HG03565 (cell line): ENCODE results near the gene AKR1C1.
"Not testable (repeated sequence)": the region's sequence is repeated elsewhere in the genome, so short reads cannot be mapped to it uniquely, and the experiment has no call there.

Source experiments
- ATAC-seq: cut with Tn5 transposase; IDR thresholded peaks from one replicate; pipeline ENCODE4 v1.9.1; 2021; ENCODE audit warnings: mild to moderate bottlenecking, moderate library complexity; ENCODE audit not compliant: unreplicated experiment

The AKR1C1 gene

GRCh38 chr10:4962876-4963814 is at the start of gene AKR1C1:
AKR1C1 (plus strand) TSS chr10:4963415; CDS start chr10:4963445, 30 bp downstream.
- not testable (repeated sequence) for ATAC-seq

GRCh38 chr10:4914213-4914850 is 48.9 kb upstream of the AKR1C1 start:
- no peak for ATAC-seq

DNA sequence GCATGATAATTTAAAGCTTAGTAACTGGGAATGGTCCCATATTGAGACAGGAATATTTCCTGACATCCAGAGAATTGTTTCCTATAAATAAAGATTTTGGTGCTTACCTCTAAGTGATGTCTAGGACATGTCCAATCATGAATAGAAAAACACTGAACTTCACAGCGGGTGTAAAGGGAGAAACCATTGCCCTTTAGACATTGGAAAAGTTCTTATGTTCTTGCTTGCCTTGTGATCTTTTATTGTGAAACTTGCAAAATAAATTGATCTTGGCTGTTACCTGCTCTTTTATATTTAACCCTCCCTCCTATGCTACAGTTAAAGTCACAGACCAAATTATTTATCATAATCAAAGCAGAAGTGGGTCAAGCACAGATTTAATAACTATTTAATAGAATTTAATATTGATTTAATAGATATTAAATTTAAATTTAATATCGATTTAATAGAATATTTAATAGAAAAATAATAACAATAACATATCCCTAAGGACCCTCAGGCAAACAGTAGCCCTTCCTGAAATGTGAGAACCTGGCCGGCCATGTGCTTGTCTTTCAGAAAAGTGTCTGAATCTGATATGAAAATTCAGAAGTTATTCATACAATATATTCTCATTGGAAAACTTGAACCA is 47.0 kb upstream of the AKR1C1 start:
- no peak for ATAC-seq

- ATAC-seq = no peak
Measured at GRCh38 chr10:4918236-4918635, 45.0 kb upstream of the AKR1C1 start.

DNA sequence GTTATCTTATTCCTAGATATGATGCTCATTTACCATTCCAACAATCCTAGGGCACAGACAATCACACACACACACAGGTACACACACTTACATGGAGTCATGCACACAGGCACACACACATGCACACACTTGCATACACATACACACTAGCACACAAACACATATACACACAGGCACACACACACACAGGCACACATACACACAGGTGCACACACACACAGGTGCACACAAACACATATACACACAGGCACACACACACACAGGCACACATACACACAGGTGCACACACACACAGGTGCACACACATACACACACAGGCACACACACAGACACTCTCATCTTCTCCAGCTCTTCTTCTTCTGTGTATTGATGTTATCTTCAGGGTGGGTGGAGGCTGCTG is 38.7 kb upstream of the AKR1C1 start:
- not testable (repeated sequence) for ATAC-seq

GRCh38 chr10:4926400-4926799 is 36.8 kb upstream of the AKR1C1 start:
- ATAC-seq = no peak

DNA sequence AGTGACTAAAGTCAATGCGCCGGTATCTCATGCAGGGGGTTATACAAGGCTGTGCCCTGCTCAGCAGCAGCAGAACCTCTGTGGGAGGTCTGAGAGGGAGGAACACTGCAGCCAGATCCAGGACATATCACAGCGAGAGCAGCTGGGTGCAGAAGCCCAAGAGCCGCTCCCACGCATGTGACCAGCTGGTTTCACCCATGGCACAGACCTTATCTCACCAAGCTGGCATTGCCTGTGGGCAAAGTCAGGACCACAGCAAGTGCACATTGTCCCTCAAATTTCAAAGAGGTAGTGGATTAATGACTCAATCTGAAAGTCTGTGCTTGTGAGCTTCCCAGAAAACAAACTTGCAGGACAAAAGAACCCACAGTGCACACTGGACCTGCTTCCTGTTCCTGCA is 31.6 kb upstream of the AKR1C1 start:
- no peak for ATAC-seq

GRCh38 chr10:4934391-4934987 is 28.7 kb upstream of the AKR1C1 start:
- no peak for ATAC-seq

DNA sequence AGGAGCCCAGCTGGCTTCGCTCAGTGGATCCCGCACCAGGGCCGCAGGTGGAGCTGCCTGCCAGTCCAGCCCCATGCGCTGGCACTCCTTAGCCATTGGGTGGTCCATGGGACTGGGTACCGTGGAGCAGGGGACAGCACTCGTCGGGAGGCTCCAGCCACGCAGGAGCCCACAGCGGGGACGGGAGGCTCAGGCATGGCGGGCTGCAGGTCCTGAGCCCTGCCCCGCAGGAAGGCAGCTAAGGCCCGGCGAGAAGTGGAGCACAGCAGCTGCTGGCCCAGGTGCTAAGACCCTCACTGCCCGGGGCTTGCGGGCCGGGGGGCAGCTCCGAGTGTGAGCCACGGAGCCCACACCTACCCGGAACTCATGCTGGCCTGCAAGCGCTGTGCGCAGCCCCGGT is 25.9 kb upstream of the AKR1C1 start:
- no peak for ATAC-seq

DNA sequence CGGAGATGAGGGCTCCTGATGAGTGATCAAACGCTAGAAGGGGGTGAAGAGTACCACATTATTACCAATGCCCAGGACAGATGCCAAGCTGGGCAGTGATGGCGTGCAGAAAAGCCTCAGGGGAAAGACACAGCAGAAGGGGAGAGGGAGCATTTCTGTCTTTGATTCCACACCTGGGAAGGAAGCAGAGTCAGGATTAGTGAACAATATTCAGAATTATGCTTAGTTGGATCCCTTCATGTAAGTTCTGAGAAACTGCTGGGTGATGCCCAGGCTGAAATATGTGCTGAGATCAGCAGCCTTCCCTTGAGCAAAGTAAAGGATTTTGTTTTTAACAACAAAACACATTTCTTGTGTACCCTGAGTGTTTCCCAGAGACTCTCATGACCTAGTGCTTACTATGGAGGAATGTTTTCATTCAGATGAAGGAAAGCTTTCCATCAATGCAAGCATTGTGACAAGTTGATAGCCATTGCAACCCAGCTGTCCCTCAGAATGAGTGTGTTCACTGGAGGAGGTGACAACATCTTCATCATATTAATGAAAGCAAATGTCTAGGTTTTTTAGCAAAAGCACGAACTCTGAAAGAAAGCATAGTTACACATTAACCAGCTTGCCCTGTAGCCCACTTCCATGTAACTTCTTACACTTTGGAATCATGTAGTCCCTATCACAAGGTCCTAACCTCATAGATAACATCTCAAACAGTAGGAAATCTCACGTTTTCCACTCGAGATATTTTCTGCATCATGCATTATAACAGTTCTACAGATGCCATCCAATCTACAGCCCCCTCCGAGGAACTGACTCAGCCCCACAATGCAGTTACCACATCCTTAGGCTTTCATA is 23.8 kb upstream of the AKR1C1 start:
- no peak for ATAC-seq

- not testable (repeated sequence) for ATAC-seq
Measured at GRCh38 chr10:4940073-4940428, 23.2 kb upstream of the AKR1C1 start.

DNA sequence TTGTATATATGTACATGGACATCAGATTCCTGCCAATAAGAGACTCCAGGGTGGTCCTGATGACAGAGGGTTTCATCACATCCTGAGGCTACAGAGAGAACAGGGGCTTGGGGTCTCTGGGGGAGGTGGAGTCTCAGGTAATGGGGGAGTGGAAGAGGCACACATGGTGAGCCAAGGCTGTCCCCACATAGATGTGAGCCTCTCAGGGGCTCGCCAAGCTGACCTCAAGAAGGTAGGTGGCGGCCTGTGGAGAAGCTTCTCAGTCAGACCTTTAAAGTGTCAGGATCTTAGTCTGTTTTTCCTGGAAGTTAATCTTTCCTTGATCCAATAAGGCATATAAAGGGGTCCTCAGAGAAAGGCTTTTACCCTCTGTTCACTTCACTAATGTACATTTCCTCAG is 22.3 kb upstream of the AKR1C1 start:
- ATAC-seq = not testable (repeated sequence)

- no peak for ATAC-seq
Measured at GRCh38 chr10:4941540-4942330, 21.5 kb upstream of the AKR1C1 start.

DNA sequence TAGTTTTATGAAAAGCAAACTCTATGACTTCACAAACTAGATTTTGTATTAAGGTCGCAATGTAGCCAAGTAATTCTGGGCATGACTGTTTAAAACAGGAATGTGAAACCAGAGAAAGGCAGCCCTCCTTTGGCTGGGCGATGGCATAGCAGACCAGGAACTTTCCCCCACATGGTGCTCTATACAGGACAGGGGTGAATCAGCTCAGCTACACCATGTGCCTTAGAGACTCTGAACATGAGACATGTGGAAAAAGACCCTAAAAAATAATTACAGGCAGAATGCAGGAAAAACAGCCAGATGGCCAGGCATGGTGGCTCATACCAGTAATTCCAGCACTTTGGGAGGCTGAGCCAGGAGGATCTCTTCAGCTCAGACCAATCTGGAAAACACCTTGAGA is 20.3 kb upstream of the AKR1C1 start:
- not testable (repeated sequence) for ATAC-seq

DNA sequence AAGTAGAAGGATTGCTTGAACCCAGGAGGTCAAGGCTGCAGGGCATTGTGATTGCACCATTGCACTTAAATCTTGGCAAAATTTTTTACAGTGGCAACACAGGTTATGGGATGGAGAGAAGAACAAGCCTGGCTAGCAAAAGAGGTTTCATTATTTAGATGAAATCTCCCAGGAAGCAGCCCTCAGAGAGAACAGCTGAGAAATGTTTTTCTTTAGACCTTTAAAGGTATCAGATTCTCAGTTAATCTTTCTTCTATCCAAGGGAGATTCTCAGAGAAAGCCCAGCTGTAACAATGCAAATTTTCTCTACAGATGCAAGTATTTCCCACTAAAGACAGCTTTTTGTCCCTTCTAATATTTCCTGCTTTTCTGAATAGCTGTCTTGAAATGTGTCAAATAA is 19.8 kb upstream of the AKR1C1 start:
- ATAC-seq = not testable (repeated sequence)

DNA sequence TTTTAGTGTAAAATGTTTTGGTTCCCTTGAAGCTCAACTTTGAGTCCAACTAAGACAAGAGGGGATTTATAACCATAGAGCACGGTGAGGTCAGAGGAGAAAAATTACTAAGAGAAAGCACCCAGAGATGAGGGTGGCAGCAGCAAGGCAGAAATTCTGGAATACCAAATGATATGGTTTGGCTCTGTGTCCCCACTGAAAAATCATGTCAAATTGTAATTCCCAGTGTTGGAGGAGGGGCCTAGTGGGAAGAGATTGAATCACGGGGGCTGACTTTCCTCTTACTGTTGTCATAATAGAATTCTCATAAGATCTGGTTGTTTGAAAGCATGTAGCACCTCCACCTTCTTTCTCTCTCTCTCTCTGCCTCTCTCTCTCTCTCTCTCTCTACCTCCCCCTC is 19.4 kb upstream of the AKR1C1 start:
- no peak for ATAC-seq

DNA sequence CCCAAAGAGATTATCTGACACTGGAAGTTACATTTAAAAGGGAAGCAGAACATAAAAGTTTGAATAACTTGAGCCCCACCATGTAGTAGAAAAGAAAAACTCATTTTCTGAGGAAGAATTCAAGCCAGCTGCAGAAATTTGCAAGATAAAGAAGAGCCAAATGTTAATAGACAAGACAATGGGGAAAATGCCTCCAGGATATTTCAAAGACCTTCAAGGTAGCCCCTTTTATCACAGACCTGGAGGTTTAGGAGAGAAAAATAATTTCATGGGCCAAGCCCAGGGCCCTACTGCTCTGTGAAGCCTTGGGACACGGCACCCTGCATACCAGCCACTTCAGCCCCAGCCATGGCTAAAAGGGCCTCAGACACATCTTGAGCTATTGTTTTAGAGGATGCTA is 18.4 kb upstream of the AKR1C1 start:
- ATAC-seq = no peak

DNA sequence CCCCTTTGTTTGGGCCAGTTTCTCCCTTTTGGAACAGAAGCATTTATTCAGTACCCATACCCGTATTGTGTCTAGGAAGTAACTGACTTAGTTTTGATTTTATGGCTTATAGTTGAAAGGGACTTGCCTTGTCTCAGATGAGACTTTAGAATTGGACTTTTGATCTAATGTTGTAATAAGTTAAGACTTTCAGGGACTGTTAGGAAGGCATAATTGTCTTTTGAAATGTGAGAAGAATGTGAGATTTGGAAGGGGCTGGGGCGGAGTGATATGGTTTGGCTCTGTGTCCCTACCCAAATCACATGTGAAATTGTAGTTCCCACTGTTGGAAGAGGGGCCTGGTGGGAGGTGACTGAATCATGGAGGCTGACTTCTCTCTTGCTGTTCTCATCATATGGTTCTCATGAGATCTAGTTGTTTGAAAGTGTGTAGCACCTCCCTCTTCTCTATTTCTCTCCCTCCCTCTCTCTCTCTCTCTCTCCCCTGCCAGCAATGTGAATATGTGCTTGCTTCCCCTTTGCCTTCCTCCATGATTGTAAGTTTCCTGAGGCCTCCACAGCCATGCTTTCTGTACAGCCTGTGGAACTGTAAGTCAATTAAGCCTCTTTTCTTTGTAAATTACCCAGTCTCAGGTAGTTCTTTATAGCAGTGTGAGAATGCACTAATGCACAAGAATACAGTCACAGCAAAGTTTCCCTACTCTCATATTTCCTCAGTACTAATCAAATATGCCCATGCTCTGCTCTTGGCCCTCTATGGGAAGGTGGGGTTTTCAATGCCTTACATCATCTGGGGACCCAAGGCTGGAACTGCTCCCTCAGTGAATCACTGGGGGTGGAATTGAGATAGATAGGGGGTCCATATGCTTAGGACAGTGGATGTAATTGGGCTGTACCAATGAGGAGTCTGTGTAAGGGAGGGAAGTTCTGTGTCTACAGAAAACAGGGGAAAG is 17.2 kb upstream of the AKR1C1 start:
- ATAC-seq = no peak
